ENCODE measurements around the gene GZMA. TPM values are rescaled to one million over a fixed set of nuclear protein-coding genes. Genes with fewer than 3 reads are reported as not detected.
"Not testable (repeated sequence)": the region's sequence is repeated elsewhere in the genome, so short reads cannot be mapped to it uniquely, and the experiment has no call there.

Gene GZMA
- total RNA-seq, 4 donors from 2014 or later = 1.7 TPM; not detected in 3

DNA sequence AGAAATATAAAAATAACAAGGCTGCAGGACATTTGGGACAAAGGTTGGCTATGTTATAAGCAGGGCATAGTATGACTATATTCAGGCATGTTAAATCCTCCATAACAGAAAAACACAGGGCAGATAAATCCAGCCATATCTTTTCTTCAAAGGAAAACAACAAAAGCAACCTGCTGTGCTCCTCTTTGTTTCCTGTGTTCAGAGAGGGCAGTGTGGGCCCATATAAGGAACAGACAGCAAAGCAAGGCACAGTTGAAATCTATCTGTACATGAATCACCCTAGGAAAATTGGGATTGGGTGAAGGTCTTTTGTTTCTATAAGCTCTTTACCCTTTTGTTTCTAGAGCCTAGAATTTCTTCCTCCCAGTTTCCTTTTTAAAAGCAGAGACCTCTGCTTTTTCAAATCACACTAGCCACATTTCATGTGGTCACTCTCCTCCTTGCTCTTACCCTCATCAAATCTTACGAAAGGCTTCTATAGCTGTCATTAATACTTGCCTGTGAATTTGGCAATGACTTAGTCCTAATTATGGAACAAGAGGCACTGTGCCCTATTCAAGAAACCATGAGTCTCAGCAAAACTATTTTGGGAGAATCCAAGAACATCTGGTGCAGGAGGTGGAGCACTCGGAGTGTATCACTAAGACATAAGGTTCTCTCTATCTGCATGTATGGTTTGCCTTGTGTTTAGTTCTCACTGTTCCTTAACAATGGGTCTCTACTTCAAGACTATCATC, 1.8 kb downstream of the GZMA start:
- no peak for DNase-seq (ENCODE audit: low spot score in 2 of 2)
- H3K4me3 ChIP-seq (ENCODE audit: low read depth, poor library complexity, severe bottlenecking) = no peak overlapping the region

DNA sequence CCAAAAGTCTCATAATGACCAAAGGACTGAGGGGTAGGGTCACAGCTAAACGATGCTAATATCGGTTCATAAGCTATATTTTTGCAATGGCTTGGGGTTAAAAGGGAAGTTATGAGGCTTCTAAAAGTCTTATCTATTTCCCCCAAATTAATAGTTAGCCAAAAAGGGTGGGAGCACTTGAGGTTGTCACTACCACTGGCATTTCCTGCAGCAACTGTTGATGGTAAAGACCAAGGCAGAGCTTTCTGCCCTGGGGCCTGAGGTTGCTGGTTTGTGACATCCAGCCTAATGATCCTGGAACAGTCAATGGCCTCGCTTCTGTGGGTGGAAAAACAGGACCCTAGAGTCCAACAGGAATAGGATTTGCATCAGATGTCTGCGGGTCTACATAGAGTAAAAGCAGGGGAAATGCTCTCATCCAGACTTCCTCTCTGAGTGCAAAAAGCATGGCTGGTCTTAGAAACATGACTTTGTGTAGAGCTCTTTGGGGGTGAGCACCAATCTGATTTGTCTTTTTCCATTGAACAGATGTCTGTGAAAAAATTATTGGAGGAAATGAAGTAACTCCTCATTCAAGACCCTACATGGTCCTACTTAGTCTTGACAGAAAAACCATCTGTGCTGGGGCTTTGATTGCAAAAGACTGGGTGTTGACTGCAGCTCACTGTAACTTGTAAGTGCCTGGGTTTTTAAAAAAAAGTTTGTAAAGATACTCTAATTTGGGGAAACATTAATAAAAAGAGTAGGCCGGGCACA, 2.7 kb downstream of the GZMA start:
- H3K4me3 ChIP-seq (ENCODE audit: low read depth, poor library complexity, severe bottlenecking) = no peak overlapping the region
- intact Hi-C loops (cut with DNase I; ENCODE audit: low total_unique reads) = no loop called here
- no peak for DNase-seq (ENCODE audit: low spot score in 2 of 2)
- TF ChIP-seq, protein P1, sequence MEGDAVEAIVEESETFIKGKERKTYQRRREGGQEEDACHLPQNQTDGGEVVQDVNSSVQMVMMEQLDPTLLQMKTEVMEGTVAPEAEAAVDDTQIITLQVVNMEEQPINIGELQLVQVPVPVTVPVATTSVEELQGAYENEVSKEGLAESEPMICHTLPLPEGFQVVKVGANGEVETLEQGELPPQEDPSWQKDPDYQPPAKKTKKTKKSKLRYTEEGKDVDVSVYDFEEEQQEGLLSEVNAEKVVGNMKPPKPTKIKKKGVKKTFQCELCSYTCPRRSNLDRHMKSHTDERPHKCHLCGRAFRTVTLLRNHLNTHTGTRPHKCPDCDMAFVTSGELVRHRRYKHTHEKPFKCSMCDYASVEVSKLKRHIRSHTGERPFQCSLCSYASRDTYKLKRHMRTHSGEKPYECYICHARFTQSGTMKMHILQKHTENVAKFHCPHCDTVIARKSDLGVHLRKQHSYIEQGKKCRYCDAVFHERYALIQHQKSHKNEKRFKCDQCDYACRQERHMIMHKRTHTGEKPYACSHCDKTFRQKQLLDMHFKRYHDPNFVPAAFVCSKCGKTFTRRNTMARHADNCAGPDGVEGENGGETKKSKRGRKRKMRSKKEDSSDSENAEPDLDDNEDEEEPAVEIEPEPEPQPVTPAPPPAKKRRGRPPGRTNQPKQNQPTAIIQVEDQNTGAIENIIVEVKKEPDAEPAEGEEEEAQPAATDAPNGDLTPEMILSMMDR (IDR thresholded peaks at IDR 0.05) = no peak
- no peak for TF ChIP-seq POLR2A (IDR thresholded peaks at IDR 0.05)
- WGBS, 2 donors = 79 to 81% methylated on average over 5 of the region's 5 CpGs

More for the DNA sequence above, 1.8 kb downstream of the GZMA start:
- TF ChIP-seq POLR2A (IDR thresholded peaks at IDR 0.05) = no peak
- TF ChIP-seq, protein P1 (IDR thresholded peaks at IDR 0.05) = no peak
- 65 to 72% methylated on average over 2 of the region's 2 CpGs for WGBS, 2 donors
- intact Hi-C loops (cut with DNase I; ENCODE audit: low total_unique reads) = no loop called here

DNA sequence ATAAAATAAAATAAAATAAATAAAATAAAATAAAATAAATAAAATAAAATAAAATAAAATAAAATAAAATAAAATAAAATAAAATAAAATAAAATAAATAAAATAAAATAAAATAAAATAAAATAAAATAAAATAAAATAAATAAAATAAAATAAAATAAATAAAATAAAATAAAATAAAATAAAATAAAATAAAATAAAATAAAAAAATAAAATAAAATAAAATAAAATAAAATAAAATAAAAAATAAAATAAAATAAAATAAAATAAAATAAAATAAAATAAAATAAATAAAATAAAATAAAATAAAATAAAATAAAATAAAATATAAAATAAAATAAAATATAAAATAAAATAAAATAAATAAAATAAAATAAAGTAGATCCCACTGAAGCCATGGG, 3.5 kb downstream of the GZMA start:
- intact Hi-C loops (cut with DNase I; ENCODE audit: low total_unique reads); DNase-seq (ENCODE audit: low spot score in 2 of 2); H3K4me3 ChIP-seq (ENCODE audit: low read depth, poor library complexity, severe bottlenecking): not testable (repeated sequence)

DNA sequence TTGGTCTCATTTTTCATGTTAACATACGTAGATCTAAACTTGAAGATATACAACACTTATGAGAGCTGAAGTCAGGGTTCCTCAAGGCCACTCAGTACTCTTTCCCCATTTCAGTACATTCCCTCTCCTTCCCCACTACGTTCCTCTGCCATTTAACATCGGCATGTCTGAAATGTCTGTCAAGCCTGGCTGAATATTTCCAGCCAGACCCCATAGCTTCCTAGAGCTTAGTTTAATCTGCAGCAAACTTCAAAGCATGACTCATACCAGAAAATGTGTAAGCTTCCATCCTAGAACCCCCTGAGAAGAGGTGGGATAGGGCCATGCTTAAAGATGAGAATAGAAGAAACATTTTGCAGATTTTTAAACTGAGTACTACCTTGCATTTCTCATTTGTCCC, 6.2 kb downstream of the GZMA start:
- no peak for TF ChIP-seq POLR2A (IDR thresholded peaks at IDR 0.05)
- TF ChIP-seq, protein P1 (IDR thresholded peaks at IDR 0.05) = no peak
- DNase-seq (ENCODE audit: low spot score in 2 of 2) = no peak
- 67 to 80% methylated on average over 3 of the region's 3 CpGs for WGBS, 2 donors

DNA sequence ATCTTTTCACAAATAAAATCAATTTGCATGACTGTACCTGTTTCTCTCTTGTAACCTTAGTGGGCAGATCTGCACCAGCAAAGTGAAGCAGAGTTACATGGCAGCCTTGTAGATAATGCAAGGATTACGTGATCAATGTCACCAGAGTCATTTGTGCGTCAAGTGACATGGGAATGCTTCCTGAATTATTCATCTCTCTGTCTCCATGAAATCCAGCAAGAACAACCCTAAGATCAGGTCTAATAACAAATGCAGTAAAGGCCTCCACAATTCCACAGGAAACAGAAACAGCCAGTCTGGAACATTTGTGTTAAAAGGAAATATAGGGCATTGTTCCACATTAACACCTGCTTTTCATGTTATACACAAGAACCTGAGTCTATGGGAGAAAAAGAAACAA, 7.8 kb downstream of the GZMA start:
- H3K4me3 ChIP-seq (ENCODE audit: low read depth, poor library complexity, severe bottlenecking) = no peak overlapping the region
- TF ChIP-seq POLR2A (IDR thresholded peaks at IDR 0.05) = no peak
- TF ChIP-seq, protein P1 (IDR thresholded peaks at IDR 0.05) = no peak
- intact Hi-C loops (cut with DNase I; ENCODE audit: low total_unique reads) = no loop called here
- no peak for DNase-seq (ENCODE audit: low spot score in 2 of 2)
- 72 to 90% methylated on average over 2 of the region's 2 CpGs for WGBS, 2 donors

More for the DNA sequence above, 6.2 kb downstream of the GZMA start:
- intact Hi-C loops (cut with DNase I; ENCODE audit: low total_unique reads) = no loop called here
- H3K4me3 ChIP-seq (ENCODE audit: low read depth, poor library complexity, severe bottlenecking) = no peak overlapping the region

DNA sequence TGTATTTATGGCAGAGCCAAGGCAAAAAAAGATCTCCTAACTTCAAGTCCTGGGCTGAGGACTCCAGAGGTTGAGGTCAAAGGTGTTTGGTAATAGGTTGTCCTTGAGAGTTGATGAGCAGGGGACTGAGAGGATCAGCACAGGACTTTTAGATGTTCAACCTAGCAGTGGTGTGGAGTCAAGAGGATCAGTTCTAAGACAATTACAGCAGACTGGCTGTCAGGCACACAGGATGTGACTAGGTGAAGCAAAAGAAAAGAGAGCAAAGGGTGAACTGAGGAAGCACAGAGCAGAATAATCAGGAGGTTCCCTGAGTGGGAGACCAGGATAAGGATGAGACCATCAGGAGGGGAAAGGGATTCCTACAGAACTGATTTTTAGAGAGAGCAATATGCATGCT, 10.9 kb downstream of the GZMA start:
- no peak overlapping the region for H3K4me3 ChIP-seq (ENCODE audit: low read depth, poor library complexity, severe bottlenecking)
- intact Hi-C loops (cut with DNase I; ENCODE audit: low total_unique reads) = no loop called here
- DNase-seq (ENCODE audit: low spot score in 2 of 2) = no peak
- TF ChIP-seq, protein P1 (IDR thresholded peaks at IDR 0.05) = no peak
- no peak for TF ChIP-seq POLR2A (IDR thresholded peaks at IDR 0.05)

All from lower leg skin (tissue), 4 donors.